ENCODE data around the gene COL2A1. TPM values are rescaled to one million over a fixed set of nuclear protein-coding genes. Genes with fewer than 3 reads are reported as not detected.

COL2A1 gene
- total RNA-seq, 1 donor from 2014 or later = not detected

DNA sequence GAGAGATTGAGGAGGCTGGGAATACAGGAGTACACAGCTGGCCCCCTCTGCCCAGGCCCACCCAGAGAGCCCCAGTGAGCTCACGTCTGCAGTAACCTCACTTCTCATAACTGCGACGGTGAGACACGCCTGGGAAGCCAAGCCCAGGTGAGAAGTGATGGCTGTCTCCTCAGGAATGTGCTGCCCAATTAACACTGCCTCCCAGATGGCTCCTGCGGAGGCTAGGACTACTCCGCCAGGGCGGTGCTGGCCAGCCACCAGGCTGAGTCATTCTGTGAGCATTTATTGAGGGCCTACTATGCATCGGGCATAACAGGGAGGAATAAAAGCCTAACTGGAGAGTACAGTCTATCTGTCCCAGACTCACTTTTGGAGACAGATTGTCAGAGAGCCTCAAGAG lies 50.2 kb downstream of the COL2A1 start:
- intact Hi-C loops (cut with DNase I) = no loop called here
- Histone ChIP-seq H3K9me3 (no peaks in the 10 kb centered on the region), H3K4me1 (no peaks in the 10 kb centered on the region), H3K27ac (no peak overlapping the region), H3K36me3 (no peaks in the 10 kb centered on the region), H3K27me3 (no peaks in the 10 kb centered on the region), H3K4me3 (no peak overlapping the region)
- DNase-seq (no peak), ATAC-seq (no peak)
- TF ChIP-seq, protein P1, sequence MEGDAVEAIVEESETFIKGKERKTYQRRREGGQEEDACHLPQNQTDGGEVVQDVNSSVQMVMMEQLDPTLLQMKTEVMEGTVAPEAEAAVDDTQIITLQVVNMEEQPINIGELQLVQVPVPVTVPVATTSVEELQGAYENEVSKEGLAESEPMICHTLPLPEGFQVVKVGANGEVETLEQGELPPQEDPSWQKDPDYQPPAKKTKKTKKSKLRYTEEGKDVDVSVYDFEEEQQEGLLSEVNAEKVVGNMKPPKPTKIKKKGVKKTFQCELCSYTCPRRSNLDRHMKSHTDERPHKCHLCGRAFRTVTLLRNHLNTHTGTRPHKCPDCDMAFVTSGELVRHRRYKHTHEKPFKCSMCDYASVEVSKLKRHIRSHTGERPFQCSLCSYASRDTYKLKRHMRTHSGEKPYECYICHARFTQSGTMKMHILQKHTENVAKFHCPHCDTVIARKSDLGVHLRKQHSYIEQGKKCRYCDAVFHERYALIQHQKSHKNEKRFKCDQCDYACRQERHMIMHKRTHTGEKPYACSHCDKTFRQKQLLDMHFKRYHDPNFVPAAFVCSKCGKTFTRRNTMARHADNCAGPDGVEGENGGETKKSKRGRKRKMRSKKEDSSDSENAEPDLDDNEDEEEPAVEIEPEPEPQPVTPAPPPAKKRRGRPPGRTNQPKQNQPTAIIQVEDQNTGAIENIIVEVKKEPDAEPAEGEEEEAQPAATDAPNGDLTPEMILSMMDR (IDR thresholded peaks at IDR 0.05) = no peak

DNA sequence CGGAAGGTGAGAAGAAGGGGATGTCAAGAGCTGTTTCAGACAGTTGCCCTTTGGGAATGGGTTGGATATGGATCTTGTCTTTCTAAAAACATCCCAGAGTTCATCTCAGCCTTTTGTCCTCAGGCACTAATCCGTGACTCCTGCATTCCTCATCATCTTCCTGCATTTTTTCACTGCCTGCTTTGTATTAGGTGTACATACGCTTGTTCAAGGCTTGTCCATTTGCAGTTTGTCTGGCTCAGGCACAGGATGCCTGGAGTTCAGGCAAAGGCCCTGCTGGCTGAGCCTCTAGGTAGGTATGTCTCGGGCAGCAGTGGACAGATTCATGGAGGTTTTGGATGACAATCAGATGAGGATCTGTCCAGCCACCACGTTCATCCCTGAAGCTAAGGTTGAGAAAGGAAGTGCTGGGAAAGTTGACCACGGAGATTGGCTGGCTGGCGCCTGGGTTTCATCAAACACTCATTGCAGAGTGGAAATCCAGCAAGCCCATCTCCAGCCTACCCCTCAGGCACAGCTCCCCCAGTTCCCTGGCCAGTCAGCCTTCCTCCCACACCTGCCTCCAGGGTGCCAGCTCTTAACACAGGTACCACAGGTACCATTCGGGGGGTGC lies 53.3 kb downstream of the COL2A1 start:
- Histone ChIP-seq H3K4me3 (no peak overlapping the region), H3K27ac (no peak overlapping the region), H3K9me3 (no peaks in the 10 kb centered on the region), H3K4me1 (peaks cover 8% of the 10 kb centered on the region), H3K27me3 (no peaks in the 10 kb centered on the region), H3K36me3 (no peaks in the 10 kb centered on the region)
- intact Hi-C loops (cut with DNase I) = no loop called here
- ATAC-seq = no peak
- no peak for DNase-seq
- TF ChIP-seq, protein P1 (IDR thresholded peaks at IDR 0.05) = no peak

DNA sequence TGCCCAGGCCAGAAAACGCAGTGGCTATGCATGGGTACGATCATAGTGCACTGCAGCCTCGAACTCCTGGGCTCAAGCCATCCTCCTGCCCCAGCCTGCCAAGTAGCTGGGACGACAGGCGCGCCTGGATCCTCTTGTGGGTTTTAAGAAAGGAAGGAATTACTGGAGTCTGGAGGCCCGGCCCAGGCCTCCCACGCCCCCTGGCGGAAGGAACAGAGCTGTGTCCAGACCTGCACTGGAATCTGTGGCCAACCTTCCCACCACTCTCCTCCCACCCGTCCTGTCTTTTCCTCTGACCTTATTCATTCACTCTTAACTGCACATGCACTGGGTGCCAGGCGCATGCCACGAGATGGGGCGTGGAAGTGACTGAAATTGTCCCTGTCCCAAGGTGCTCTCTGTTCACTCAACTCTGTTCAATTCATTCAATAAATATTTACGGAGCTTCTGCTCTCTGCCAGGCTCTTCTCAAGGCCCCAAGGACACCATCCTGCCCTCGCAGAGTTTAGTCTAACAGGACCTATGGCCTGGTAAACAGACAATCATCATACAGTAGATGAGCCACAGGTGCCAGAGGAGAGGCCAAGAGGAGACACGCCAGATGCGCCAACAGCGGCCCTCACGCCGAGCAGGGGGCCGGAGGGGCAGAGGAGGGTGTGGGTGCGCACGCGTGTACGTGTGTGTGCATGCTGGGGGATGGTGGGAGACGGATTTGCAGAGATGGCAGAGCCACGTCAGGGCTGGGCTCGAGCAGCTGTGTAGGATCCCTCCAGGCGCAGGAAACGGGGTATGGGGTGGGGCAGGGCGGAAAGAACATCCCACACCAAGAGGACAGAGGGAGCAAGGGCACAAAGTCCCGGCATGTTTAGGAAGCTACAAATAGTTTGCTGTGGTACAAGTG lies 54.6 kb downstream of the COL2A1 start:
- Histone ChIP-seq H3K27ac (no peak overlapping the region), H3K27me3 (no peaks in the 10 kb centered on the region), H3K36me3 (no peaks in the 10 kb centered on the region), H3K4me1 (peaks cover 8% of the 10 kb centered on the region), H3K9me3 (no peaks in the 10 kb centered on the region), H3K4me3 (no peak overlapping the region)
- intact Hi-C loops (cut with DNase I) = no loop called here
- TF ChIP-seq, protein P1 (IDR thresholded peaks at IDR 0.05) = peak; percentile 91
- DNase-seq = peak; percentile 91
- peak; percentile 93 for ATAC-seq

DNA sequence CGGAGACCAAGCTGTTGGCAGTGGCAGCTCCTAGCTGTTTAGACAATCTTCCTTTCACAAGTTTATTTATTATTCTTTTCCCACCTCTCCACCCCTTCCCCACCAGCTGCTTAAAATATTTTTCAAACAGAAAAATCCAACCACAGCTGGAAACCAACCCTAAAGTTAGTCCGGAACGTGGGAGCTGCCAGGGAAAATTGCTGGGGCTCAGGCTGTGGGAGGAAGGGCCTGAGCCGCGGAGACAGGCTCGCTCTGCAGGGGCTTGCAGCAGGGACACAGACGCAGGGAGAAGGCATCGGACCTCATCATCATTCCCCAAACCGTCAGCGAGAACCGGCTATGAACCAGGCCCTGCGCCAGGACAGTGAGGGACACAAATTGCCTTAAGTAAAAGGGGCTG lies 56.9 kb downstream of the COL2A1 start:
- no peak overlapping the region for H3K4me3 ChIP-seq
- ATAC-seq (no peak), DNase-seq (no peak)
- H3K4me1 ChIP-seq = peaks cover 8% of the 10 kb centered on the region
- no peaks in the 10 kb centered on the region for H3K36me3 ChIP-seq
- TF ChIP-seq, protein P1 (IDR thresholded peaks at IDR 0.05) = no peak
- no peaks in the 10 kb centered on the region for H3K9me3 ChIP-seq
- intact Hi-C loops (cut with DNase I) = no loop called here
- no peaks in the 10 kb centered on the region for H3K27me3 ChIP-seq
- no peak overlapping the region for H3K27ac ChIP-seq

DNA sequence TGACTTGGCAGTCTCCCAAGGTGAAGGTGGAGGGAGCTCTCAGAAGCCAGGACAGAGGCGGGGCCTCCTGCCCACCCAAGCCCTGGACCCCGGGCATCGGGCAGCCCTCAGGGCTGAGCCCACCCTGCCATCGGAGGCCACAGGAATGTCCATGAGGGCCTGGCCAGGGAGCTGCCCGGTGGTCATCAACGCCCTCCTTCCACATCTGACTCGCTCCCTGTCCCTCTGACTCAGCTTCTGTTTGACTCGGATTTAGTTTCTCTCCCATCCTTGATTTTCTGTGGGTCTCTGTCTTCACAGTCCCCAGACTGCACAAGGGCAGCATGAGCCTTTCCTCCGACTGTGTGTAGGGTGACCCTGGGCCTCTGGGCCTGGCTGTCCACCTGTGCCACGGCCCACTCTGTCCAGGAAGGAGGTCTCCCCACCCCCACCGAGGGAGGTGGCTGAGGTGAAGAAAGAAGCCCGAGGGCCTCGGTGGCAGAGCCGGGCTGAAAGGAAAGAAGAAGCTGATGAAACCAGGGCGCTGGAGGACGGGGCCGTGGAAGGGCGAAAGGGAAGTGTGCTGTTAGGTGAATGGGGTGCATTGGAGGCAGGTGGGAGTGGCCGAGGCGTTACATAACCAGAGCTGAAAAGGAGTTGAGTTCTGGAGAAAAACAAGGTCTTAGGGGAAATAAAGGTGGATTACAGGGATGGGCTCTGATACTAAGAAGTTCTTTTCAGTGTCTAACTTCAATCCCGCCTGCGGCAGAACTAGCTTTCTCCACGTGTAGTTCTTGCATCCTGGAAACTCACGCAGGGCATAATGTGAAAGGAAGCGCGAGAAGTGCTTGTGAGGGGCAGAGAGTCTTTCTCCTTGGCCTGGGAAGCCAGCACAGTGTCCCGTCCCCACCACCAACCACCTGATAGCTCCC lies 57.6 kb downstream of the COL2A1 start:
- H3K27me3 ChIP-seq = peaks cover 6% of the 10 kb centered on the region
- no peaks in the 10 kb centered on the region for H3K36me3 ChIP-seq
- no peak overlapping the region for H3K4me3 ChIP-seq
- peaks cover 8% of the 10 kb centered on the region for H3K4me1 ChIP-seq
- TF ChIP-seq, protein P1 (IDR thresholded peaks at IDR 0.05) = no peak
- no peak for DNase-seq
- intact Hi-C loops (cut with DNase I) = no loop called here
- H3K27ac ChIP-seq = no peak overlapping the region
- no peaks in the 10 kb centered on the region for H3K9me3 ChIP-seq
- ATAC-seq = peak; percentile 15
